CD4-positive, alpha-beta T cell treated with Interleukin-15 for 1 hour (primary cell): ENCODE results near the gene SUFU.

Experiments used
- DNase-seq: peaks from one replicate; pipeline ENCODE4 v3.0.0-alpha.2; 2020

SUFU gene

DNA sequence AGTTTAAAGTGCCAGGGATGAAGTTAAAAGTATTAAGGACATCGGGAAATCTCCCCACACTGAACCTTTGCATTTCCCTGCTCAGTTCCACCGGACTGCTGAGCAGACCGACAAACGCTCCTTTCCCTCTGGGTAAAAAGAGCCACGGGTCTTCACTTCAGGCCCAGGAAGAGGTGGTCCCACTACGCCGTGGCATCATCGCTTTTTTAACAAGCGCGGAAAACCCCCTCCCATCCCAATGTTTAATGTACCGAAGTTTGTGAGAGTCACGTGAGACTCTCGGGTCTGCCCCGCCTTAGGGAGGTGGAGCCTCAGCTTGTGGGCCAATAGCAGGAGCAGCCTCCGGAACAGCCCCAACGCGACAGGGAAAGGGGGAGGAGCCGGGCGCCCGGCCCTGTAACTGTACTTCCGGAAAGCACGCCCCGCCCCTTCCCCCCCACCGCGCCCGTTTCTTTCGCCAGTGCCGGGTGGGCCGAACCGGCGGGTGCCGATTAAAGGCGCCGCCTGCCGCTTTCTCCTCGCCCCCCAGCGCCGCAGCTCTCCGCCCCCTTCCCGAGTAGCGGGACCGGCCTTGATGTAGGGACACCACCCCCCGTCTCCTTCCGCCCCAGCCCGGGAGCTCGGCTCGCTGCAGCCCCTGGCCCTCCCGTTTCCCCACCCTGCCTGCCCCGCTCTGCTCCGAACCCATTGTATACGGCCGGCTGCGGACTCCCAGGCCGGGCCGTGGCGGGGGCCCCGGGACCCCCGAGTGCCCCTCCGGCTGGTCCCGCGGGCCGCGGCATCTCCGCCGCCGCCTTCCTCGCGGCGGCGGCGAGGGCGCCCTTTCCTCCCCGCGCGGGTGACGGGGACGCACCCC lies 138.3 kb downstream of the SUFU start:
- DNase-seq: peak; percentile 99

GRCh38 chr10:102642736-102643335 lies 139.1 kb downstream of the SUFU start:
- peak; percentile 48 for DNase-seq

GRCh38 chr10:102643336-102644065 lies 139.7 kb downstream of the SUFU start:
- DNase-seq: peak; percentile 50

DNA sequence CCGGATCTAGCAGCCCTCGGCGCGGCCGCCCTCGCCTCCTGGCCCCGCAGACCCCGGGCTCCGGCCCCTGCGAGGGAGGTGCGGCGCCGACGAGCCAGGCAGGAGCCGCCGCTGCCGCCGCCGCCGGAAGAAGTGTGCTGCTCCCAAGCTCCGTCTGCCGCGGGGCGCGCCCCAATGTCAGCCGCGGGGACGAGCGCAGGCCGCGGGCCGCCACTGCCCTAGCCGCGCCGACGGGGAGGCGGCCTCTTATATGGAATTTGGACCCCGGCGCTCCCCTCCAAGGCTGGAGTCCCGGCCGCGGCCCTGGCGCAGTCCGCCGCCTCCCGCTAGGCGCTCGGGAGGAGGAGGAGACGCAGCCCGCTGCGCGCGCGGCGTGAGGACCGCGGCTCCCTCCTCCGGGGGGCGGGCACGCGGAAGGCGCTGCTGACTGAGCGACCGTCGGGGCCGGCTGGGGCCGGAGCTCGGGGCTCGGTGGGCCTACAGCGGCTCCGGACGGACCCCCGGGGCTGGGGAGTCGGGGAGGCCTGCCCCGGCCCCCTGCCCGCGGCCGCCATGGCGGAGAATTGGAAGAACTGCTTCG lies 140.4 kb downstream of the SUFU start, which contains the start of gene TRIM8:
Gene TRIM8 (plus strand): TSS at position 414 of the 580 bp plus-strand sequence. CDS start 139 bp downstream, at position 553.
- peak; percentile 38 for DNase-seq

- DNase-seq: peak; percentile 88
Observed at GRCh38 chr10:102644646-102645387, 141.0 kb downstream of the SUFU start.

GRCh38 chr10:102645388-102645740 lies 141.6 kb downstream of the SUFU start:
- peak; percentile 76 for DNase-seq

GRCh38 chr10:102645741-102646609 lies 142.2 kb downstream of the SUFU start:
- DNase-seq: peak; percentile 85

DNA sequence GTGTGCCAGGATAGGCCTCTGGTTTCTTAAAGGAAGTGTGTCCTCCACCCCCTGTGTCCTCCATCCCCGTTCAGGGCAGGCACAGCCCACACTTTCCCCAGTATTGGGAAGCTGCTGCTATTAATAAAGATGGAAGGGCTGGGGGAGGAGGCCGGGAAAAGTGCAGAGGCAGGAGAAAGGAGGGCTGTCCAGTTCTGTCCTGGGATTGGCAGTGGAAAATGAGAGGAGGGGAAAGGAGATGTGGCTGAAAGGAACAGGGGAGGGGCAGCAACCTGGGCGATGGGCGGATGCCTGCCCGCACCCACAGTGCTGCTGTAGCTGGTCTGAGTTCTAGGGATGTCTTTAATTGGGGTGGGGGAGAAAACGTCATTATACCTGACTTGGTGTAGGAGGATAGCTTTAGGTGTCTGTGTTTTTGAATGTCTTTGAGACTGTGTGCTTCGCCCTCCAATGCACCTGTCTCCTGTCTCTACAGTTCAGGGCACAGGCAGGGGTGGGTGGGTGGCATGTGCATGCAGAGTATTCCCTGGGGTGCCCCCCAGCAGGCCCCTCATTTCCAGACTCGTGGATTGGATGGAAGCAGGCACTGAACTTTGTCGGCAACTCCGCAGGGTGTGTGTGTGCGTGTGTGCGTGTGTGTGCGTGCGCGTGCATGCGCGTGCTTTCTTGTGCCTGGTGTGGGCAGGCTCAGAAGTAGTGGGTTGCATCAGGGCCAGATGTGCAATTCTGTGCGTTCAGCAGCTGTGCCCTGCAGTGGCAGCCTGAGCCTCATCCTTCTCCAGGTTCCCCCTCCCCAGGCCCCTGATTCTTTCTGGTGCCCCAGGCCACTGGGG lies 143.1 kb downstream of the SUFU start:
- DNase-seq: peak; percentile 50

DNA sequence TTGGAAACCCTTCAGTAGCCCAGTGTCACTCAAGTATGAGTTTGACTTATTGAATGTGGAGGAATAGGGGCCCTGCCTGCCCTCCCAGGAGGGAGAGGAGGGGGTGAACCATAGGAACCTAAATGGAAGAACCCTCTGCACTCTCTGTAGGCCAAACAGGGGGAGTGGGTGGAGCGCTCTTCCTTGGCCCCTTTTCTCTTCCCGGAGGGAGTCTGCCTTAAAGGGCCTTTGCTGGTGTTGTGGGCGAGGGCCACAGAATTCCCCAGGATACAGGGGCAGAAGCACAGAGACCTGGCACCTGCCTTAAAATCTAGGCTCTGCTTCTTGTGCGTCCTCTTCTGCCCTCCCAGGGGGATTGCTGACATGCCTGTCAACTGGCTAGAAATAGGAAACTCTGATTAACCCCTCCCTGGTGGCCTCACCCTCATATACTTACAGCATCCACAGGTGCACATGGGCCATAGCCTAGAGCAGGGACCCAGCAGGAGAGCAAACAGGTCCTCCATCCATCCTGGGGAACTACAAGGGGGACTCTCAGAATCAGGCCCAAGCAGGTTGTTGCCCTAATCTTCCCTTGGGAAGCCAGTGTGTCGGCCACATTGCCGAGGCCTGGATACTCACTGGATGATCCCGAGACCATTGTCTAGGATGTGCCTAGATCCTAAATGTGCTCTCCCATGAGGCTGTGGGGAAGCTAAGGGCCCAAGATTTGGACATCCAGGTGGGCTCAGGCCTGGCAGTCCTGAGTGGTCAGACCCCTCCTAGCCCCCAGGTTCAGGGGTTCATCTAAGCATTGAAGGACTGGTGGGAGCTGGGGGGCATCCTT lies 143.9 kb downstream of the SUFU start:
- DNase-seq: no peak

DNA sequence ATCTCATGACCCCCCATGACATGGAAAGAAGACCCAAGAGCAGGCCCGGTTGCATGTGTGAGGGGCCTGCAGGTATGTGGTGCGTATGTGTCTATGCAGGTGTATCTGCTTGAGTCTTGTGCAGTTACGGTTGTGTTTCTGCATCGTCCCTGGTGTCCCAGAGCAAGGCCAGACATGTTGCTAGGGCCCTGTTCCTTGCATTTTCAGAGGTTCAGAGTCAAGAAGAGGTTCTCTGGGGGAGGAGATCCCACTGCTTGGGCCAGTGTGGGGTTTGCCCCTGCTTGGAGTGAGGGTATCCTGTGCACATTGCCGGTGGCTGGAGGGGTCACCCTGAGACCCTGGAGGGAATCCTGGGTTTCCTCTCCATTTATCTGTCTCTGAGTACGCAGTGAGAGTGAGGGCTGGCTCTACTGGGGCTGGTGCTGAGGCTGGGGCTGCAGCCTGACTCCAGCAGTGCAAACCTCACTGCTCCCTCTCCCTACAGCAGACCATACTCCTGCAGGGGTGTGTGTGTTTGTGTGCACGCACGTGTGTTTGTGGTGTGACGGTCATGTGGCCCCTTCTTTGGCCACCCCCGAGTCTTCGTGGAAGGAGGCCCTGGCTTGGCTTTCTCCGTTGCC lies 144.6 kb downstream of the SUFU start:
- no peak for DNase-seq

- peak; percentile 32 for DNase-seq
Observed at GRCh38 chr10:102648889-102649796, 145.4 kb downstream of the SUFU start.

DNA sequence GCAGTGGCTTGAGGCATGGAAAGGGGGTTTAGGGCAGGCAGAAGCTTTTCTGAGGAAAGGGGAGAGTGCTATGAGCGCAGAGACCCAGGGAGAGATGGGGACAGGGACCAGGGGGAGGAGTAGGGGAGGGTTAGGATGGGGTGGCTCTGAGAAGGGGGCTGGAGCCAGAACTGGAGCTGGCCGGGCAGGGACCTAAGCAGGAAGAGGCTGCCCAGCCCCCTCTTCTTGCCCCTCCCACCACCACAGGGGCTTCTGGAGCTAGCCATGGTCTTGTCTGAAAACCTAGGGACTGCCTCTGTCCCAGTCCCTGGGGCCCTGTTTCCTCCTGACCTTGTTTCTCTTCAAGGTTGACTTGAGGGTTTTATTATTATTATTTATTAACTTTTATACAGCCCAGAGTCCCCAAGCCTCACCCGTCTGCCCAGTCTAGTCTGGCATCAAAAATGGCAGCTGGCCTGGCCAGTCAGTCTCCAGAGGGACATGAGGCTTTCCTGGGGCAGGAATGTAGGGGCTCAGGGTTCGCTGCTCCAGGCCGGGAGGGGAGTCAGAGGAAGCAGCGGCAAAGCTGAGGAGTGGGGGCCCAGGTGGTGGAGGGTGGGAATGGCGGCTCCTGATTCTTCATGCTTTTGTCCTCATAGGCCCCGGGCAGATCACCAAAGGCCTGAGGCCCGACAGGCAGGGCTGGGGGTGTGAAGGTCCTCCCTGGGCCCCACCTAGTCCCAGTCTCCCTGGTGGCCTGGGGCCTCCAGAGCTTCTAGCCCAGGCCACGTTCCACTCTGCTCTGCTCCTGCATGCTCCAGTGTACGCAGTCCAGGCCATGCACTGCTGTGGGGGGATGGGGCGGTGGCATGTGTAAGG lies 146.3 kb downstream of the SUFU start:
- no peak for DNase-seq

GRCh38 chr10:102650655-102651454 lies 147.1 kb downstream of the SUFU start:
- DNase-seq: no peak

GRCh38 chr10:102651455-102652169 lies 147.8 kb downstream of the SUFU start:
- DNase-seq: no peak

DNA sequence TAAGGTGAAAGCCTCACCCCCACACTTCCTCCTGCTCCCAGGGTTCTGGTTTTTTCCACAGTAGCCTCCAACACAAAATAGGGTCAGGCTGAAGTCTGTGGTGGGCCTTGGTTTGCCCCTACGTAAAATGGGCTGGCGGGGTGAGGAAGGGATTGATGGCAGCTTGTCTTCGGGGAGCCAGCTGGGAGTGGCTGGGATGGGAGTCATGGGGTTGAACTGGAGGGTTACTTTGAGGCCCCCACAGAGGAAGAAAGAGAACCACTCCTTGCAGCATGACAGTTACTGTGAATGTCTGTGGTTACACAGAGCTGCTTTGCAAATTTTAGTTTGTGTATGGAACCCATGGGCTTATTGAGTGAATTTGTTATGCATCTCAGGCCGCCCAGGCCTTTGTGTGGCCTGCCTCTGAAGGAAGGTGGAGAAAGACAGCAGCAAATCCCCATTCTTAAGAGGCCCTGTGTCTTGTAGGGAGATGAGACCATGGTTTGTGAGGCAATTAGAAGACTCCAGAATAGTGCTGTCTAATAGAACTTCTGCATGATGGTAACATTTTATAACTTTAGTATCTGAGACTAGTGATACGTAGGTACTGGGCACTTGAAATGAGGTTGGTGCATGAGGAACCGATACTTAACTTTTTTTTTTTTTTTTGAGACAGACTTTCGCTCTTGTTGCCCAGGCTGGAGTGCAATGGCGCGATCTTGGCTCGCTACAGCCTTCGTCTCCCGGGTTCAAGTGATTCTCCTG lies 148.6 kb downstream of the SUFU start:
- no peak for DNase-seq
